ENCODE results near the gene HNF1B. TPM values are rescaled to one million over a fixed set of nuclear protein-coding genes. Genes with fewer than 3 reads are reported as not detected.

Gene HNF1B
- total RNA-seq, 4 donors from 2014 or later: 0.29 to 1.5 TPM; not detected in 2

- Histone ChIP-seq H3K4me1 (no peaks in the 10 kb centered on the region), H3K27ac (no peak overlapping the region), H3K27me3 (no peaks in the 10 kb centered on the region), H3K9me3 (no peaks in the 10 kb centered on the region), H3K36me3 (no peaks in the 10 kb centered on the region), H3K4me3 (no peak overlapping the region)
- no peak for DNase-seq
- TF ChIP-seq, protein P1, sequence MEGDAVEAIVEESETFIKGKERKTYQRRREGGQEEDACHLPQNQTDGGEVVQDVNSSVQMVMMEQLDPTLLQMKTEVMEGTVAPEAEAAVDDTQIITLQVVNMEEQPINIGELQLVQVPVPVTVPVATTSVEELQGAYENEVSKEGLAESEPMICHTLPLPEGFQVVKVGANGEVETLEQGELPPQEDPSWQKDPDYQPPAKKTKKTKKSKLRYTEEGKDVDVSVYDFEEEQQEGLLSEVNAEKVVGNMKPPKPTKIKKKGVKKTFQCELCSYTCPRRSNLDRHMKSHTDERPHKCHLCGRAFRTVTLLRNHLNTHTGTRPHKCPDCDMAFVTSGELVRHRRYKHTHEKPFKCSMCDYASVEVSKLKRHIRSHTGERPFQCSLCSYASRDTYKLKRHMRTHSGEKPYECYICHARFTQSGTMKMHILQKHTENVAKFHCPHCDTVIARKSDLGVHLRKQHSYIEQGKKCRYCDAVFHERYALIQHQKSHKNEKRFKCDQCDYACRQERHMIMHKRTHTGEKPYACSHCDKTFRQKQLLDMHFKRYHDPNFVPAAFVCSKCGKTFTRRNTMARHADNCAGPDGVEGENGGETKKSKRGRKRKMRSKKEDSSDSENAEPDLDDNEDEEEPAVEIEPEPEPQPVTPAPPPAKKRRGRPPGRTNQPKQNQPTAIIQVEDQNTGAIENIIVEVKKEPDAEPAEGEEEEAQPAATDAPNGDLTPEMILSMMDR (IDR thresholded peaks at IDR 0.05): no peak
- TF ChIP-seq POLR2A (IDR thresholded peaks at IDR 0.05): no peak
- intact Hi-C loops (cut with DNase I; ENCODE audit: low total_unique reads): no loop called here
These were observed 22.1 kb upstream of the HNF1B start for GRCh38 chr17:37766971-37767370.

GRCh38 chr17:37764383-37764782, 19.5 kb upstream of the HNF1B start:
- Histone ChIP-seq H3K4me1 (no peaks in the 10 kb centered on the region), H3K4me3 (no peak overlapping the region), H3K27me3 (no peaks in the 10 kb centered on the region), H3K9me3 (no peaks in the 10 kb centered on the region), H3K36me3 (no peaks in the 10 kb centered on the region), H3K27ac (no peak overlapping the region)
- intact Hi-C loops (cut with DNase I; ENCODE audit: low total_unique reads): no loop called here
- no peak for DNase-seq
- TF ChIP-seq, protein P1 (IDR thresholded peaks at IDR 0.05): no peak
- TF ChIP-seq POLR2A (IDR thresholded peaks at IDR 0.05): no peak

GRCh38 chr17:37762666-37763065, 17.8 kb upstream of the HNF1B start:
- intact Hi-C loops (cut with DNase I; ENCODE audit: low total_unique reads): no loop called here
- H3K27me3 ChIP-seq: no peaks in the 10 kb centered on the region
- H3K4me1 ChIP-seq: no peaks in the 10 kb centered on the region

GRCh38 chr17:37761961-37762360, 17.1 kb upstream of the HNF1B start:
- Histone ChIP-seq H3K9me3 (no peaks in the 10 kb centered on the region), H3K4me3 (no peak overlapping the region), H3K4me1 (no peaks in the 10 kb centered on the region), H3K27ac (no peak overlapping the region), H3K36me3 (no peaks in the 10 kb centered on the region), H3K27me3 (no peaks in the 10 kb centered on the region)
- DNase-seq: no peak
- intact Hi-C loops (cut with DNase I; ENCODE audit: low total_unique reads): no loop called here
- TF ChIP-seq, protein P1 (IDR thresholded peaks at IDR 0.05): no peak
- TF ChIP-seq POLR2A (IDR thresholded peaks at IDR 0.05): no peak

More at GRCh38 chr17:37762666-37763065, 17.8 kb upstream of the HNF1B start:
- no peak overlapping the region for H3K27ac ChIP-seq
- H3K4me3 ChIP-seq: no peak overlapping the region
- TF ChIP-seq, protein P1 (IDR thresholded peaks at IDR 0.05): no peak
- TF ChIP-seq POLR2A (IDR thresholded peaks at IDR 0.05): no peak
- no peaks in the 10 kb centered on the region for H3K9me3 ChIP-seq
- no peaks in the 10 kb centered on the region for H3K36me3 ChIP-seq
- DNase-seq: no peak

GRCh38 chr17:37761059-37761458, 16.2 kb upstream of the HNF1B start:
- no peak overlapping the region for H3K4me3 ChIP-seq
- H3K9me3 ChIP-seq: no peaks in the 10 kb centered on the region
- no peaks in the 10 kb centered on the region for H3K4me1 ChIP-seq
- no peaks in the 10 kb centered on the region for H3K36me3 ChIP-seq
- no peak for TF ChIP-seq POLR2A (IDR thresholded peaks at IDR 0.05)
- TF ChIP-seq, protein P1 (IDR thresholded peaks at IDR 0.05): no peak
- H3K27ac ChIP-seq: no peak overlapping the region
- H3K27me3 ChIP-seq: no peaks in the 10 kb centered on the region
- intact Hi-C loops (cut with DNase I; ENCODE audit: low total_unique reads): no loop called here
- DNase-seq: no peak

Measured in uterus (tissue), 4 donors.